ENCODE measurements around the gene ABI1. TPM values are rescaled to one million over a fixed set of nuclear protein-coding genes. Genes with fewer than 3 reads are reported as not detected.

ABI1 gene
- total and polyA plus RNA-seq, 2 donors (not counting 1 experiment from before 2014, with no cell fraction given) = 29.4 to 74.3 TPM

- no peaks in the 10 kb centered on the region for H3K36me3 ChIP-seq (ENCODE audit: control insufficient read depth, insufficient read depth, low read length)
- H3K79me2 ChIP-seq (ENCODE audit: control insufficient read depth, insufficient read depth, low read length) = peaks cover 49% of the 10 kb centered on the region
- H3K9me3 ChIP-seq (ENCODE audit: control insufficient read depth, insufficient read depth, low read depth, low read length) = no peaks in the 10 kb centered on the region
- TF ChIP-seq, protein P1, sequence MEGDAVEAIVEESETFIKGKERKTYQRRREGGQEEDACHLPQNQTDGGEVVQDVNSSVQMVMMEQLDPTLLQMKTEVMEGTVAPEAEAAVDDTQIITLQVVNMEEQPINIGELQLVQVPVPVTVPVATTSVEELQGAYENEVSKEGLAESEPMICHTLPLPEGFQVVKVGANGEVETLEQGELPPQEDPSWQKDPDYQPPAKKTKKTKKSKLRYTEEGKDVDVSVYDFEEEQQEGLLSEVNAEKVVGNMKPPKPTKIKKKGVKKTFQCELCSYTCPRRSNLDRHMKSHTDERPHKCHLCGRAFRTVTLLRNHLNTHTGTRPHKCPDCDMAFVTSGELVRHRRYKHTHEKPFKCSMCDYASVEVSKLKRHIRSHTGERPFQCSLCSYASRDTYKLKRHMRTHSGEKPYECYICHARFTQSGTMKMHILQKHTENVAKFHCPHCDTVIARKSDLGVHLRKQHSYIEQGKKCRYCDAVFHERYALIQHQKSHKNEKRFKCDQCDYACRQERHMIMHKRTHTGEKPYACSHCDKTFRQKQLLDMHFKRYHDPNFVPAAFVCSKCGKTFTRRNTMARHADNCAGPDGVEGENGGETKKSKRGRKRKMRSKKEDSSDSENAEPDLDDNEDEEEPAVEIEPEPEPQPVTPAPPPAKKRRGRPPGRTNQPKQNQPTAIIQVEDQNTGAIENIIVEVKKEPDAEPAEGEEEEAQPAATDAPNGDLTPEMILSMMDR (conservative IDR thresholded peaks at IDR 0.05 in 1 of 2, IDR thresholded peaks at IDR 0.05 in 1 of 2; ENCODE audit: low read depth in 1 of 2, low read length in 2 of 2) = no peak
- TF ChIP-seq EZH2 (IDR thresholded peaks at IDR 0.05; ENCODE audit: low read length, missing control alignments) = no peak
- no peaks in the 10 kb centered on the region for H3K4me1 ChIP-seq (ENCODE audit: control insufficient read depth, extremely low read depth, insufficient read depth, low read length)
- no peak overlapping the region for H3K9ac ChIP-seq (ENCODE audit: insufficient read depth, low read length)
- H3K27me3 ChIP-seq (ENCODE audit: control insufficient read depth, insufficient read depth, low read length) = no peaks in the 10 kb centered on the region
- H2AFZ ChIP-seq (ENCODE audit: low read length) = no peak overlapping the region
- no peak for DNase-seq (ENCODE audit: low read depth in 2 of 2)
- no peak overlapping the region for H3K4me3 ChIP-seq (replicated peaks in 1 of 4; ENCODE audit: control extremely low read depth in 1 of 4, insufficient read depth in 1 of 4, low read depth in 3 of 4, low read length in 4 of 4)
- no peak overlapping the region for H3K4me2 ChIP-seq (ENCODE audit: extremely low read depth, insufficient read depth, low read length)
- H4K20me1 ChIP-seq (ENCODE audit: control insufficient read depth, extremely low read depth, insufficient read depth, low read length) = no peaks in the 10 kb centered on the region
- H3K27ac ChIP-seq (ENCODE audit: insufficient read depth, low read length) = no peak overlapping the region
Observed at GRCh38 chr10:26843736-26844135, 17.0 kb downstream of the ABI1 start.

DNA sequence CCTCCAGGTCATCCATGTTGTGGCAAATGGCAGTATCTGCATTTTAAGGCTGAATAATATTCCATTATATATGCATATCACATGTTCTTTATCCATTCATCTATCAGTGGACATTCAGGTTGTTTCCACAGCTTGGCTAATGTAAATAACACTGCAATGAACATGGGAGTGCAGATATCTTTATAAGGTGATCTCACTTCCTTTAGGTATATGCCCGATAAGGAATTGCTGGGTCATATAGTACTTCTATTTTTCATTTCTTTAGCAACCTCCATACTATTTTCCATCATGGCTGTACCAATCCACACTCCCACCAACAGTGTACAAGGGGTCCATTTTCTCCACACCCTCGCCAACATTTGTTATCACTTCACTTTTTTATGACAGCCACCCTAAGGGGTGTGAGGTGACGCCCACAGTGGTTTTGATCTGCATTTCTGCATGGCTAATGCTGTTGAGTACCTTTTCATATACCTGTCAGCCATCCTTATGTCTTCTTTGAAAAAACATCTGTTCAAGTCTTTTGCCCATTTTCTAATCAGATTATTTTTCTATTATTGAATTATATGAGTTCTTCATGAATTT, 18.9 kb downstream of the ABI1 start:
- H3K27ac ChIP-seq (ENCODE audit: insufficient read depth, low read length) = no peak overlapping the region
- no peaks in the 10 kb centered on the region for H3K9me3 ChIP-seq (ENCODE audit: control insufficient read depth, insufficient read depth, low read depth, low read length)
- no peak for TF ChIP-seq EZH2 (IDR thresholded peaks at IDR 0.05; ENCODE audit: low read length, missing control alignments)
- TF ChIP-seq, protein P1 (conservative IDR thresholded peaks at IDR 0.05 in 1 of 2, IDR thresholded peaks at IDR 0.05 in 1 of 2; ENCODE audit: low read depth in 1 of 2, low read length in 2 of 2) = no peak
- peaks cover 56% of the 10 kb centered on the region for H3K79me2 ChIP-seq (ENCODE audit: control insufficient read depth, insufficient read depth, low read length)
- H3K4me2 ChIP-seq (ENCODE audit: extremely low read depth, insufficient read depth, low read length) = no peak overlapping the region
- no peaks in the 10 kb centered on the region for H3K36me3 ChIP-seq (ENCODE audit: control insufficient read depth, insufficient read depth, low read length)
- H3K4me3 ChIP-seq (replicated peaks in 1 of 4; ENCODE audit: control extremely low read depth in 1 of 4, insufficient read depth in 1 of 4, low read depth in 3 of 4, low read length in 4 of 4) = no peak overlapping the region
- H3K9ac ChIP-seq (ENCODE audit: insufficient read depth, low read length) = no peak overlapping the region
- no peak overlapping the region for H2AFZ ChIP-seq (ENCODE audit: low read length)
- DNase-seq (ENCODE audit: low read depth in 2 of 2) = no peak
- no peaks in the 10 kb centered on the region for H3K4me1 ChIP-seq (ENCODE audit: control insufficient read depth, extremely low read depth, insufficient read depth, low read length)
- no peaks in the 10 kb centered on the region for H4K20me1 ChIP-seq (ENCODE audit: control insufficient read depth, extremely low read depth, insufficient read depth, low read length)
- no peaks in the 10 kb centered on the region for H3K27me3 ChIP-seq (ENCODE audit: control insufficient read depth, insufficient read depth, low read length)

- Histone ChIP-seq H2AFZ (ENCODE audit: low read length) (no peak overlapping the region), H3K36me3 (ENCODE audit: control insufficient read depth, insufficient read depth, low read length) (no peaks in the 10 kb centered on the region), H3K4me2 (ENCODE audit: extremely low read depth, insufficient read depth, low read length) (no peak overlapping the region), H4K20me1 (ENCODE audit: control insufficient read depth, extremely low read depth, insufficient read depth, low read length) (no peaks in the 10 kb centered on the region), H3K27me3 (ENCODE audit: control insufficient read depth, insufficient read depth, low read length) (no peaks in the 10 kb centered on the region), H3K79me2 (ENCODE audit: control insufficient read depth, insufficient read depth, low read length) (peaks cover 56% of the 10 kb centered on the region), H3K9me3 (ENCODE audit: control insufficient read depth, insufficient read depth, low read depth, low read length) (no peaks in the 10 kb centered on the region), H3K9ac (ENCODE audit: insufficient read depth, low read length) (no peak overlapping the region), H3K4me1 (ENCODE audit: control insufficient read depth, extremely low read depth, insufficient read depth, low read length) (no peaks in the 10 kb centered on the region), H3K27ac (ENCODE audit: insufficient read depth, low read length) (no peak overlapping the region), H3K4me3 (replicated peaks in 1 of 4; ENCODE audit: control extremely low read depth in 1 of 4, insufficient read depth in 1 of 4, low read depth in 3 of 4, low read length in 4 of 4) (no peak overlapping the region)
- TF ChIP-seq, protein P1 (conservative IDR thresholded peaks at IDR 0.05 in 1 of 2, IDR thresholded peaks at IDR 0.05 in 1 of 2; ENCODE audit: low read depth in 1 of 2, low read length in 2 of 2) = no peak
- TF ChIP-seq EZH2 (IDR thresholded peaks at IDR 0.05; ENCODE audit: low read length, missing control alignments) = no peak
- peak in 1 of 2 donors; percentile 16 for DNase-seq (ENCODE audit: low read depth in 2 of 2)
Observed at GRCh38 chr10:26840938-26841732, 19.6 kb downstream of the ABI1 start.

All from fibroblast of lung (primary cell).